ENCODE measurements around the gene DAB2.

GRCh38 chr5:39356263-39356662 lies 68.5 kb downstream of the DAB2 start:
- TF ChIP-seq, protein P1, sequence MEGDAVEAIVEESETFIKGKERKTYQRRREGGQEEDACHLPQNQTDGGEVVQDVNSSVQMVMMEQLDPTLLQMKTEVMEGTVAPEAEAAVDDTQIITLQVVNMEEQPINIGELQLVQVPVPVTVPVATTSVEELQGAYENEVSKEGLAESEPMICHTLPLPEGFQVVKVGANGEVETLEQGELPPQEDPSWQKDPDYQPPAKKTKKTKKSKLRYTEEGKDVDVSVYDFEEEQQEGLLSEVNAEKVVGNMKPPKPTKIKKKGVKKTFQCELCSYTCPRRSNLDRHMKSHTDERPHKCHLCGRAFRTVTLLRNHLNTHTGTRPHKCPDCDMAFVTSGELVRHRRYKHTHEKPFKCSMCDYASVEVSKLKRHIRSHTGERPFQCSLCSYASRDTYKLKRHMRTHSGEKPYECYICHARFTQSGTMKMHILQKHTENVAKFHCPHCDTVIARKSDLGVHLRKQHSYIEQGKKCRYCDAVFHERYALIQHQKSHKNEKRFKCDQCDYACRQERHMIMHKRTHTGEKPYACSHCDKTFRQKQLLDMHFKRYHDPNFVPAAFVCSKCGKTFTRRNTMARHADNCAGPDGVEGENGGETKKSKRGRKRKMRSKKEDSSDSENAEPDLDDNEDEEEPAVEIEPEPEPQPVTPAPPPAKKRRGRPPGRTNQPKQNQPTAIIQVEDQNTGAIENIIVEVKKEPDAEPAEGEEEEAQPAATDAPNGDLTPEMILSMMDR (IDR thresholded peaks at IDR 0.05), result no peak
- no peak for TF ChIP-seq POLR2A (IDR thresholded peaks at IDR 0.05)

Data from lower leg skin (tissue), 3 donors.